GM12891 (cell line): Measurements from ENCODE around the gene MDFI.
"Not testable (repeated sequence)": the region's sequence is repeated elsewhere in the genome, so short reads cannot be mapped to it uniquely, and the experiment has no call there.

ENCODE experiments used
- DNase-seq: peaks from one replicate; pipeline ENCODE4 v3.0.0; 2011; ENCODE audit warnings: low spot score; ENCODE audit not compliant: insufficient read length
- FAIRE-seq: peaks from 2 replicates; lab custom pipeline; 2011; peaks lifted over from hg19 to GRCh38; lab: Jason Lieb, UNC
- PAX5 ChIP-seq: IDR thresholded peaks from 2 replicates; pipeline ENCODE4 v1.6.1; 2011; ENCODE audit warnings: low read length, moderate library complexity, mild to moderate bottlenecking; ENCODE audit not compliant: insufficient read depth, severe bottlenecking
- POLR2A ChIP-seq: IDR thresholded peaks from 2 replicates; pipeline ENCODE4 v1.6.1; 2011; ENCODE audit warnings: low read depth, low read length, control low read depth
- POLR2AphosphoS5 ChIP-seq: IDR thresholded peaks from 2 replicates; pipeline ENCODE4 v1.6.1; 2011; ENCODE audit warnings: low read depth, low read length, control low read depth
- POU2F2 ChIP-seq: IDR thresholded peaks from 2 replicates; pipeline ENCODE4 v1.6.1; 2011; ENCODE audit warnings: low read depth, mild to moderate bottlenecking, control low read depth, low read length, moderate library complexity
- SPI1 ChIP-seq: IDR thresholded peaks from 2 replicates; pipeline ENCODE4 v1.6.1; 2011; ENCODE audit warnings: low read depth, low read length, control low read depth
- TAF1 ChIP-seq: IDR thresholded peaks from 2 replicates; pipeline ENCODE4 v1.6.1; 2011; ENCODE audit warnings: low read depth, low read length, control low read depth

Gene MDFI

DNA sequence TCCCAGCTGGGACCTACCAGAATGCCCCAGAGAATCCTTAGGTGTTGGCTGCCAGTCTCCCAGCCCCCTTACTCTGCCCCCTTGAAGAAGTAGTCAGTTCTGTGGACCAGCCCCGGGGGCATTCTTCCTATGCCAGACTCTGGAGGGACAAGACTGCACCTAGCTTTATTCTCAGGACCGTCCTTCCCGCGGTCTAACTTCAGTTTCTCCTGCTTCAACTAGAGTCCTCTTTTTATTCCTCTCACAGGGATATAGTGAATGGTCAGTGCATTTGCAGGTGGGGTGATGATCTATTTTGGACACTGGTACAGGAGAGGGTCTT is 35.9 kb upstream of the MDFI start:
- DNase-seq (no peak), FAIRE-seq (no peak)
- TF ChIP-seq POLR2AphosphoS5 (no peak), POU2F2 (no peak), SPI1 (no peak), PAX5 (no peak), POLR2A (no peak), TAF1 (no peak)

DNA sequence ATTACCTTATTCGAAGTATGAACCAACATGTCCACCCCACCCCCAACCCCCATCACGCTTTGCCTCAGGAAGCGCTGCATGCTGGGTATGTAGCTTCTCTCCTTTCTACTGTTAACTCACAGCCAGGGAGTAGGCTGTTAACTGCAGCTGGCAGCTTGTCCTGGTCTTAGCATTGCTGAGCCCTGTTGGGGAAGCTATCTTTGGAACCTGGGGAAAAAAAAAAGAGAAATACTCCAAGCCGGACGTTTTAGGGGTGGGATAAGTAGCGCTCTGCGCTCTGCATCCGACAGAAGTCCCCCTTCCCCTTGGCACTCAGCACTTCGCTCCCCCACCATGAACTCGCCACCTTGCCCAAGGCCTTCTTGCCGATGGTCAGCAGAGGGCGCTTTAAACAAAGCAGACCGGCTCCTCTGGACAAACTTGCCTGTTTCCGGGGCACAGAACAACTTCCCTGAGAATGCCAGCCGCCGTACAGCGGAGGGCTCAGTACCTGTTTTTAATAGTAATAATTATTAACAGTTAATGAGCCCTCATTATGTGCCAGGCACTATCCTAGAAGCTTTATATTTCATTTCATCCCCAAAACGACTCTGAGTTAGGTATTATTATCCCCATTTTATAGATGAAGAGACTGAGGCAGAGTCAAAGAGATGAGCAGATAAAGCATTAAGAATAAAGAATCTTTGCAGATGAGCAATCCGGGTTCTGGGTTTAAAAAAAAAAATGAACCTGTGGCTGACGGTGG is 35.2 kb upstream of the MDFI start:
- TF ChIP-seq POLR2A (no peak), POLR2AphosphoS5 (no peak), POU2F2 (no peak)
- peak; percentile 91 for FAIRE-seq
- peak; percentile 81 for DNase-seq

GRCh38 chr6:41604006-41604405 is 34.3 kb upstream of the MDFI start:
- TF ChIP-seq SPI1 (no peak), TAF1 (no peak), PAX5 (no peak), POU2F2 (no peak), POLR2A (no peak), POLR2AphosphoS5 (no peak)
- no peak for FAIRE-seq
- no peak for DNase-seq

- TF ChIP-seq PAX5: no peak
- no peak for TF ChIP-seq POLR2AphosphoS5
- TF ChIP-seq SPI1: no peak
- TF ChIP-seq TAF1: no peak
- TF ChIP-seq POU2F2: no peak
- DNase-seq: no peak
- no peak for FAIRE-seq
Measured at GRCh38 chr6:41605649-41606048, 32.6 kb upstream of the MDFI start.

DNA sequence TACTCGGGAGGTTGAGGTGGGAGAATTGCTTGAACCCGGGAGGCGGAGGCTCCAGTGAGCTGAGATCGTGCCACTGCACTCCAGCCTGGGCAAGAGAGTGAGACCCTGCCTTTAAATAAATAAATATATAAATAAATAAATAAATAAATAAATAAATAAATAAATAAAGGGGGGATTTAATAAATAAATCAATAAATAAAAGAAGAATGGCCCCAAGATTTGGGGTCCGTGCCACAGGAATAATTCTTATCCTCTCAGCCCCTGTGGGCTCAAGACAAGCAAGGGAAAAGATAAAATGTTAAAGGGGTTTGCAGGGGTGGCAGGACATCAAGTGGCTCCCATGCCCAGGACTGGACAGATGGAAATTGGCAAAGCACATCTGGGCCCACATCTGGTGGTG is 31.2 kb upstream of the MDFI start:
- DNase-seq: no peak
- no peak for FAIRE-seq
- TF ChIP-seq PAX5 (no peak), POLR2AphosphoS5 (no peak), POLR2A (no peak), SPI1 (no peak), POU2F2 (no peak), TAF1 (no peak)

GRCh38 chr6:41607736-41608135 is 30.5 kb upstream of the MDFI start:
- DNase-seq (no peak), FAIRE-seq (no peak)
- TF ChIP-seq POLR2AphosphoS5 (no peak), POLR2A (no peak), POU2F2 (no peak), TAF1 (no peak), SPI1 (no peak), PAX5 (no peak)

- FAIRE-seq (no peak), DNase-seq (no peak)
Measured at GRCh38 chr6:41608443-41609151, 29.7 kb upstream of the MDFI start.

DNA sequence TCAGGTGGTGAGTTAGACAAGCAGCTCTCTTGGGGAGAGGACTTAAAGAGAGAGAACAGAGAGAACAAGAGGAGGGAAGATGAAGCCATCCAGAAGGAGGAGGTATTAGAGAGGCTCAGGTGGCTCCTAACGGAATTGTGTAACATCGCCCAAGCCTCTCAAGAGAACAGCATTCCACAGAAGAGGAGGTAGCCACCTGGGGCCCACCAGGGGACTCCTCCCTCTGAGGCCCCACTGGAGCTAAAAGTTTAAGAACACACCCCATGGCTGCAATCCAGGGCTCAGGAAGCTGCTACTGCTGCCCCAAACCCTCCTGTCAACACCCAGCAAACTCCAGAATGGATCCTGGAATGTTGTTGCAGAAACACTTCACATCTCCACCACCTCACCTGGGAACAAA is 23.6 kb upstream of the MDFI start:
- no peak for TF ChIP-seq PAX5
- no peak for TF ChIP-seq SPI1
- TF ChIP-seq POU2F2: no peak
- no peak for TF ChIP-seq POLR2AphosphoS5
- TF ChIP-seq TAF1: no peak
- TF ChIP-seq POLR2A: no peak

More at GRCh38 chr6:41608443-41609151, 29.7 kb upstream of the MDFI start:
- TF ChIP-seq SPI1 (no peak), POLR2A (no peak), POLR2AphosphoS5 (no peak), TAF1 (no peak), POU2F2 (no peak), PAX5 (no peak)

GRCh38 chr6:41615311-41615710 is 23.0 kb upstream of the MDFI start:
- no peak for DNase-seq
- FAIRE-seq: no peak
- TF ChIP-seq POLR2A (no peak), POU2F2 (no peak), PAX5 (no peak), POLR2AphosphoS5 (no peak), SPI1 (no peak), TAF1 (no peak)

More for the DNA sequence above, 23.6 kb upstream of the MDFI start:
- no peak for FAIRE-seq
- no peak for DNase-seq

DNA sequence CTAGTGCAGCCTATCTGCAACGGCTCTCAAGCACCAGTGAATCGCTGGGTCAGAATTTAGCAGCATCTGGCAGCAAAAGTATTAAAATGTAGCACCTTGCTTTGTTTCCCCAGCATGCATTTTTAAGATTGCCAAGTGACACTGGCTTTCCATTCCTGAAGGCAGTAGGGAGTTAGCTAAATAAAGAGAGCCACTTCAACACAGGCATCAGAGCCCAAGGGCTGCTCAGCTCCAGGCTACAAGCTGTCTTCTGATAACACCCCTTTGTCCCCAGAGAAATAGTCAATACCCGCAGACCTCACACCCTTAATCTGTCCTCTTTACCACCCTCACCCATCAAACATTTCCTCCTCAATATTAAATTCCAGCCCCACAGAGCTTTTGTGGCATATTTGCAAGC is 19.7 kb upstream of the MDFI start:
- TF ChIP-seq PAX5 (no peak), SPI1 (no peak), TAF1 (no peak), POU2F2 (no peak), POLR2AphosphoS5 (no peak), POLR2A (no peak)

DNA sequence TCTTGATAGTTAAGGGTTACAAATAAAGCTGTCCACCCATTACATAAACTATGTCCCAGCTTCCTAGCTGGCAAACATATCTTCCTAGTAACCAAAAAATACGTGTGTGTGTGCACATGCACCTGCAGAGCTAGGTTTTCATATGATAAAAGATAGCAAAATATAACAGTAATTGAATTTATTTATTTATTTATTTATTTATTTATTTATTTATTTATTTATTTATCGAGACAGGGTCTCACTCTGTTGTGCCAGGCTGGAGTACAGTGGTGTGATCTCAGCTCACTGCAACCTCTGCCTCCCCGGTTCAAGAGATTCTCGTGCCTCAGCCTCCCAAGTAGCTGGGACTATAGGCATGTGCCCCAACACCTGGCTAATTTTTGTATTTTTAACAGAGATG is 19.1 kb upstream of the MDFI start:
- not testable (repeated sequence) for DNase-seq, FAIRE-seq

More for the DNA sequence above, 19.7 kb upstream of the MDFI start:
- no peak for FAIRE-seq
- no peak for DNase-seq
